Left ventricle myocardium inferior (tissue), 1 donor: ENCODE data around the gene ELFN2. TPM values are rescaled to one million over a fixed set of nuclear protein-coding genes. Genes with fewer than 3 reads are reported as not detected.

ENCODE experiments used
- DNase-seq: peaks from one replicate; pipeline ENCODE4 v3.0.0-alpha.2; 2020
- H3K27ac ChIP-seq: fragments of 200-600 bp; replicated peaks from 2 replicates; pipeline ENCODE4 v1.8.0; 2021
- H3K27me3 ChIP-seq: fragments of 200-600 bp; 2 replicates; pipeline ENCODE4 v1.8.0; 2021; ENCODE audit warnings: low read depth
- H3K36me3 ChIP-seq: fragments of 200-600 bp; 2 replicates; pipeline ENCODE4 v1.8.0; 2021
- H3K4me1 ChIP-seq: fragments of 200-600 bp; 2 replicates; pipeline ENCODE4 v1.8.0; 2021
- H3K4me3 ChIP-seq: fragments of 200-600 bp; 2 replicates; pipeline ENCODE4 v1.8.0; 2021; ENCODE audit warnings: mild to moderate bottlenecking, moderate library complexity
- H3K9me3 ChIP-seq: fragments of 200-600 bp; replicated peaks from 2 replicates; pipeline ENCODE4 v1.8.0; 2021
- CTCF ChIP-seq: fragments of 200-600 bp; IDR thresholded peaks from 2 replicates; pipeline ENCODE4 v1.8.0; 2021; ENCODE audit warnings: antibody characterized with exemption, mild to moderate bottlenecking, borderline replicate concordance
- intact Hi-C: fragments of 100-400 bp; cut with micrococcal nuclease; formaldehyde crosslinking; loops from one replicate; pipeline ENCODE4 v1.11.0; 2022
- total RNA-seq: library from RNA; stranded (reverse); fragmentation: NEBNext Ultra II Directional; extraction: Animal tissue kit (Norgen Biotek cat#: 25700); gene quantifications from one replicate; pipeline ENCODE4 v1.2.1, GENCODE V29; 2021
- donor health status: DM: no; HTN: yes; CAD: no; lungs with severe emphysema.

Gene ELFN2
- total RNA-seq, 1 donor from 2014 or later: not detected

- Histone ChIP-seq H3K27ac (no peak overlapping the region), H3K27me3 (peaks cover 98% of the 10 kb centered on the region), H3K36me3 (no peaks in the 10 kb centered on the region), H3K4me3 (peak overlapping the region; percentile 53), H3K9me3 (no peaks in the 10 kb centered on the region), H3K4me1 (peaks cover 14% of the 10 kb centered on the region)
- intact Hi-C loops: no loop called here
- no peak for TF ChIP-seq CTCF
- DNase-seq: no peak
Measured at GRCh38 chr22:37419969-37420685, 7.2 kb downstream of the ELFN2 start.

- no peaks in the 10 kb centered on the region for H3K36me3 ChIP-seq
- intact Hi-C loops: no loop called here
- no peaks in the 10 kb centered on the region for H3K9me3 ChIP-seq
- peaks cover 98% of the 10 kb centered on the region for H3K27me3 ChIP-seq
- no peak for TF ChIP-seq CTCF
- H3K4me1 ChIP-seq: peaks cover 14% of the 10 kb centered on the region
- peak overlapping the region; percentile 53 for H3K4me3 ChIP-seq
- no peak overlapping the region for H3K27ac ChIP-seq
- no peak for DNase-seq
Measured at GRCh38 chr22:37419370-37419968, 7.8 kb downstream of the ELFN2 start.

- Histone ChIP-seq H3K36me3 (no peaks in the 10 kb centered on the region), H3K9me3 (no peaks in the 10 kb centered on the region), H3K27ac (no peak overlapping the region), H3K4me1 (peaks cover 14% of the 10 kb centered on the region), H3K27me3 (peaks cover 98% of the 10 kb centered on the region), H3K4me3 (no peak overlapping the region)
- DNase-seq: no peak
- no peak for TF ChIP-seq CTCF
- intact Hi-C loops: no loop called here
Measured at GRCh38 chr22:37418627-37419369, 8.5 kb downstream of the ELFN2 start.

- Histone ChIP-seq H3K4me1 (peaks cover 14% of the 10 kb centered on the region), H3K9me3 (no peaks in the 10 kb centered on the region), H3K36me3 (no peaks in the 10 kb centered on the region), H3K27ac (no peak overlapping the region), H3K27me3 (peaks cover 98% of the 10 kb centered on the region), H3K4me3 (no peak overlapping the region)
- no peak for TF ChIP-seq CTCF
- no peak for DNase-seq
- intact Hi-C loops: no loop called here
Measured at GRCh38 chr22:37417677-37418348, 9.5 kb downstream of the ELFN2 start.

GRCh38 chr22:37417264-37417663, 10.0 kb downstream of the ELFN2 start:
- no peak for TF ChIP-seq CTCF
- DNase-seq: no peak
- peaks cover 14% of the 10 kb centered on the region for H3K4me1 ChIP-seq
- no peak overlapping the region for H3K4me3 ChIP-seq
- peaks cover 98% of the 10 kb centered on the region for H3K27me3 ChIP-seq
- intact Hi-C loops: no loop called here
- no peak overlapping the region for H3K27ac ChIP-seq
- H3K9me3 ChIP-seq: no peaks in the 10 kb centered on the region
- no peaks in the 10 kb centered on the region for H3K36me3 ChIP-seq
